NT2/D1 (cell line): ENCODE data around the gene SLC25A43.

Source experiments
- SUZ12 ChIP-seq: IDR thresholded peaks from 2 replicates; pipeline ENCODE4 v1.6.1; 2011; ENCODE audit not compliant: insufficient read length, insufficient read depth; ENCODE audit errors: extremely low read depth
- YY1 ChIP-seq: IDR thresholded peaks from 2 replicates; pipeline ENCODE4 v1.6.1; 2011; ENCODE audit not compliant: insufficient read length, insufficient read depth
- ZNF274 ChIP-seq: IDR thresholded peaks from 2 replicates; pipeline ENCODE4 v1.6.1; 2011; ENCODE audit warnings: mild to moderate bottlenecking, low read depth, low read length

GRCh38 chrX:119419898-119420297 lies 20.8 kb downstream of the SLC25A43 start:
- TF ChIP-seq ZNF274 (no peak), SUZ12 (no peak), YY1 (no peak)
